ENCODE data around the gene ALPI. TPM values are rescaled to one million over a fixed set of nuclear protein-coding genes. Genes with fewer than 3 reads are reported as not detected.

ALPI gene
- total and polyA plus RNA-seq, 10 of the 15 experiments (the other 5 are each of a cell fraction or from before 2014, with no cell fraction given), result not detected

DNA sequence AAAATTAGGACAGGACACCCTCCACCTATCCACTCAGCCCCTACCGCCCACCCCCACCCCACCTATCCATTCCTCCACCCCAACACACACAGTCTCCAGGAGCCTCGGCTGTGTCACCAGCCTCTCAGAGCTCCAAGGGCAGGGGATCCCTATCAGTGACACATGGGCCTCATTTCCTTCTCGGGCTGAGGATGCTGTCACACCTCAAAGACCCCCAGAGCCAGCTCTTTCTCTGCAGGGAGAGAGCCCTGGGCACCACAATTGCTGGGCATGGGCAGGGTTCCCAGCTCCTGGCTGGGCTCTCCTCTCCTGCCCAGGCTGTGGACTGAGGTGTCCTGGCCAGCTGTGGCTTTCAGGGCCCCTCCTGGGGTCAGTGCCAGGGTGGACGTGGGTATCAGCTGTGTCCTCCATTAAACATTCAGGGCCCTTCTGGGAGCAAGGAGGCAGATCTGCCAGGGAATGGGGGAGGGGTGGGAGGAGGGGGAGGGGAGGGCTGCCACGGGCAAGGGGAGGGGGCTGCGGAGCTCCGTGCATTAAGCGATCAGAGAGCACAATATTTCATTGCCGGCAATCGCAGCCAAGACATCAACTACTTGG lies 45.9 kb downstream of the ALPI start:
- ChIA-PET CTCF (no interaction called here), SMC1A (ENCODE audit: uncharacterized antibody, unreplicated experiment) (no interaction called here), POLR2A (no interaction called here), RAD21 (ENCODE audit: unreplicated experiment) (no interaction called here)
- Histone ChIP-seq H2AFZ (ENCODE audit: control insufficient read depth, low read depth, low read length) (no peak overlapping the region), H4K20me1 (ENCODE audit: control insufficient read depth, insufficient read depth) (no peaks in the 10 kb centered on the region), H3K79me2 (ENCODE audit: control insufficient read depth, insufficient read depth, low read length) (no peaks in the 10 kb centered on the region), H3K27ac (ENCODE audit: control insufficient read depth, insufficient read depth) (no peak overlapping the region), H3K4me2 (ENCODE audit: control insufficient read depth, insufficient read depth) (no peak overlapping the region), H3K27me3 (replicated peaks in 1 of 2; ENCODE audit: control insufficient read depth in 2 of 2, insufficient read depth in 2 of 2, low read length in 1 of 2) (peaks cover 5 to 12% of the 10 kb centered on the region in 2 experiments), H3K9ac (ENCODE audit: control insufficient read depth, insufficient read depth, low read length) (no peak overlapping the region), H3K9me3 (replicated peaks; ENCODE audit: control insufficient read depth, insufficient read depth, low read length) (no peaks in the 10 kb centered on the region), H3K4me3 (no peak overlapping the region), H3K36me3 (ENCODE audit: control insufficient read depth in 2 of 2, insufficient read depth in 2 of 2, low read length in 1 of 2) (no peaks in the 10 kb centered on the region), H3K4me1 (ENCODE audit: control insufficient read depth, insufficient read depth, low read length) (no peaks in the 10 kb centered on the region)
- in situ Hi-C loops (cut with MboI) (no loop called here), intact Hi-C loops (cut with micrococcal nuclease; ENCODE audit: unreplicated experiment) (no loop called here)
- TF ChIP-seq WRNIP1 (IDR thresholded peaks at IDR 0.05; ENCODE audit: borderline replicate concordance, low read depth, low read length) (no peak), CHD1 (IDR thresholded peaks at IDR 0.05; ENCODE audit: low read depth, low read length) (no peak), CBX3 (IDR thresholded peaks at IDR 0.05; ENCODE audit: borderline replicate concordance, low read depth) (no peak), GABPA (IDR thresholded peaks at IDR 0.05; ENCODE audit: low read depth) (no peak), HDAC6 (IDR thresholded peaks at IDR 0.05; ENCODE audit: unreplicated experiment) (no peak), RAD51 (IDR thresholded peaks at IDR 0.05) (no peak), HCFC1 (IDR thresholded peaks at IDR 0.05; ENCODE audit: low read length) (no peak), MYB (IDR thresholded peaks at IDR 0.05; ENCODE audit: borderline replicate concordance, low read depth, low read length) (no peak)
- ATAC-seq, result no peak
- no peak for DNase-seq (ENCODE audit: low read depth, low spot score)
- no TSS peak for BruUV-seq (replicated peaks)
- no peak for FAIRE-seq
- WGBS (ENCODE audit: insufficient coverage, insufficient replicate concordance, low lambda C conversion rate, missing lambda C conversion rate), result 0% methylated on average over 9 of the region's 10 CpGs

DNA sequence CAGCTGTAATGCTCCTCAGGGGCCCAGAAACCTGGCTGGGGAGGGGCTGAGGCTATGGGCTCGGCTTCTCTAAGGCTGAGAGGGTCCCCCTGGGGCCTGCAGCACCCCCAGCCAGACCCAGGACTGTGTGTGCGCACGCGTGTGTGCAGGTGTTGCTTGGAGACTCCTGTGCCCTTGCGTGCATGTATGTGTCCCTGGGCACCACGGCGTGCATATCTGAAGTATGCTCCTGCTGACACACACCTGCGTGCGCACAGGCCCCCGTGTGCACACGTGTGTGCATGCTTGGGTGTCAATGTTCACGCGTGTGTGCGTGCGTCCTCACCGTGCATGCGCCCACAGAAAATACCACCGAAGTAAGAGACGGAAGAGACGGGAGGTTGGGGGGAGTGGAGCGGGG lies 46.6 kb downstream of the ALPI start:
- Histone ChIP-seq H2AFZ (ENCODE audit: control insufficient read depth, low read depth, low read length) (no peak overlapping the region), H3K27ac (ENCODE audit: control insufficient read depth, insufficient read depth) (no peak overlapping the region), H3K4me2 (ENCODE audit: control insufficient read depth, insufficient read depth) (no peak overlapping the region), H3K4me3 (no peak overlapping the region), H3K9me3 (replicated peaks; ENCODE audit: control insufficient read depth, insufficient read depth, low read length) (no peaks in the 10 kb centered on the region), H3K27me3 (replicated peaks in 1 of 2; ENCODE audit: control insufficient read depth in 2 of 2, insufficient read depth in 2 of 2, low read length in 1 of 2) (peaks cover 5 to 12% of the 10 kb centered on the region in 2 experiments), H4K20me1 (ENCODE audit: control insufficient read depth, insufficient read depth) (no peaks in the 10 kb centered on the region), H3K79me2 (ENCODE audit: control insufficient read depth, insufficient read depth, low read length) (no peaks in the 10 kb centered on the region), H3K9ac (ENCODE audit: control insufficient read depth, insufficient read depth, low read length) (no peak overlapping the region), H3K36me3 (ENCODE audit: control insufficient read depth in 2 of 2, insufficient read depth in 2 of 2, low read length in 1 of 2) (no peaks in the 10 kb centered on the region), H3K4me1 (ENCODE audit: control insufficient read depth, insufficient read depth, low read length) (no peaks in the 10 kb centered on the region)
- in situ Hi-C loops (cut with MboI), result no loop called here
- WGBS (ENCODE audit: insufficient coverage, insufficient replicate concordance, low lambda C conversion rate, missing lambda C conversion rate), result 9% methylated on average over 17 of the region's 21 CpGs
- DNase-seq (ENCODE audit: low read depth, low spot score) (no peak), ATAC-seq (no peak), FAIRE-seq (no peak)
- RAD21 ChIA-PET (ENCODE audit: unreplicated experiment), result no interaction called here
- CTCF ChIA-PET, result no interaction called here
- no TSS peak for BruUV-seq (replicated peaks)
- SMC1A ChIA-PET (ENCODE audit: uncharacterized antibody, unreplicated experiment), result no interaction called here
- POLR2A ChIA-PET, result no interaction called here
- intact Hi-C loops (cut with micrococcal nuclease; ENCODE audit: unreplicated experiment), result no loop called here
- no peak for TF ChIP-seq CREM (IDR thresholded peaks at IDR 0.05; ENCODE audit: low read depth)
- no peak for TF ChIP-seq MEF2A (IDR thresholded peaks at IDR 0.05; ENCODE audit: insufficient read depth, low read depth, low read length)
- no peak for TF ChIP-seq RAD51 (IDR thresholded peaks at IDR 0.05)
- TF ChIP-seq, protein P1, sequence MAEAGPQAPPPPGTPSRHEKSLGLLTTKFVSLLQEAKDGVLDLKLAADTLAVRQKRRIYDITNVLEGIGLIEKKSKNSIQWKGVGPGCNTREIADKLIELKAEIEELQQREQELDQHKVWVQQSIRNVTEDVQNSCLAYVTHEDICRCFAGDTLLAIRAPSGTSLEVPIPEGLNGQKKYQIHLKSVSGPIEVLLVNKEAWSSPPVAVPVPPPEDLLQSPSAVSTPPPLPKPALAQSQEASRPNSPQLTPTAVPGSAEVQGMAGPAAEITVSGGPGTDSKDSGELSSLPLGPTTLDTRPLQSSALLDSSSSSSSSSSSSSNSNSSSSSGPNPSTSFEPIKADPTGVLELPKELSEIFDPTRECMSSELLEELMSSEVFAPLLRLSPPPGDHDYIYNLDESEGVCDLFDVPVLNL (IDR thresholded peaks at IDR 0.05; ENCODE audit: low read depth, low read length), result no peak
- no peak for TF ChIP-seq KLF5 (IDR thresholded peaks at IDR 0.05; ENCODE audit: partially characterized antibody)
- TF ChIP-seq ZBED1 (IDR thresholded peaks at IDR 0.05; ENCODE audit: borderline replicate concordance), result no peak
- TF ChIP-seq, protein P2, sequence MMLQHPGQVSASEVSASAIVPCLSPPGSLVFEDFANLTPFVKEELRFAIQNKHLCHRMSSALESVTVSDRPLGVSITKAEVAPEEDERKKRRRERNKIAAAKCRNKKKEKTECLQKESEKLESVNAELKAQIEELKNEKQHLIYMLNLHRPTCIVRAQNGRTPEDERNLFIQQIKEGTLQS (IDR thresholded peaks at IDR 0.05; ENCODE audit: borderline replicate concordance, extremely low read depth, low read depth, low read length), result no peak
- no peak for TF ChIP-seq TCF12 (IDR thresholded peaks at IDR 0.05; ENCODE audit: low read depth, low read length)
- TF ChIP-seq, protein P3, sequence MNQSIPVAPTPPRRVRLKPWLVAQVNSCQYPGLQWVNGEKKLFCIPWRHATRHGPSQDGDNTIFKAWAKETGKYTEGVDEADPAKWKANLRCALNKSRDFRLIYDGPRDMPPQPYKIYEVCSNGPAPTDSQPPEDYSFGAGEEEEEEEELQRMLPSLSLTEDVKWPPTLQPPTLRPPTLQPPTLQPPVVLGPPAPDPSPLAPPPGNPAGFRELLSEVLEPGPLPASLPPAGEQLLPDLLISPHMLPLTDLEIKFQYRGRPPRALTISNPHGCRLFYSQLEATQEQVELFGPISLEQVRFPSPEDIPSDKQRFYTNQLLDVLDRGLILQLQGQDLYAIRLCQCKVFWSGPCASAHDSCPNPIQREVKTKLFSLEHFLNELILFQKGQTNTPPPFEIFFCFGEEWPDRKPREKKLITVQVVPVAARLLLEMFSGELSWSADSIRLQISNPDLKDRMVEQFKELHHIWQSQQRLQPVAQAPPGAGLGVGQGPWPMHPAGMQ (IDR thresholded peaks at IDR 0.05; ENCODE audit: borderline replicate concordance), result no peak
